GM10847 (cell line): ENCODE results near the gene MLLT10.

ENCODE experiments used
- POLR2A ChIP-seq: IDR thresholded peaks from 2 replicates; pipeline ENCODE4 v1.6.1; 2011; ENCODE audit not compliant: insufficient read length; ENCODE audit errors: extremely low read depth

The MLLT10 gene

GRCh38 chr10:21497177-21497807 is 36.7 kb upstream of the MLLT10 start:
- no peak for TF ChIP-seq POLR2A

GRCh38 chr10:21498377-21498776 is 35.7 kb upstream of the MLLT10 start:
- TF ChIP-seq POLR2A: no peak

GRCh38 chr10:21498986-21499385 is 35.0 kb upstream of the MLLT10 start:
- TF ChIP-seq POLR2A: no peak

- TF ChIP-seq POLR2A: no peak
These were observed 34.1 kb upstream of the MLLT10 start for GRCh38 chr10:21499701-21500577.

DNA sequence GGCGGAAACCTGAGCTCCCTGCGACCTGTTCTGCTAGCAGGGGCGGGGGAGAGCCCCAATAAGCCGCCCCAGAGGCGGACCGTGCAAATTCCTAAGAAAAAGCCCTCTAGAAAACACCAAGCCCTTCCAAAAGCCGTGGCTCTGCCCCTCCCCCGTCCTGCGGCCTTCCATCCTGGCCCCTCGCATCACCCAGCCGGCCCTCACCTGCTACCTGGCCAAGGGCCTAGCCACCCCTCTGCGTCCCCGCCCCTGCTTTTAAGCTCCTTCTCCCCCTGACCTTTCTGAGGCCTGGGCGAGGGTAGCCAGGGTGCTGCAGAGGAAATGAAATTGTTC is 33.5 kb upstream of the MLLT10 start:
- no peak for TF ChIP-seq POLR2A

DNA sequence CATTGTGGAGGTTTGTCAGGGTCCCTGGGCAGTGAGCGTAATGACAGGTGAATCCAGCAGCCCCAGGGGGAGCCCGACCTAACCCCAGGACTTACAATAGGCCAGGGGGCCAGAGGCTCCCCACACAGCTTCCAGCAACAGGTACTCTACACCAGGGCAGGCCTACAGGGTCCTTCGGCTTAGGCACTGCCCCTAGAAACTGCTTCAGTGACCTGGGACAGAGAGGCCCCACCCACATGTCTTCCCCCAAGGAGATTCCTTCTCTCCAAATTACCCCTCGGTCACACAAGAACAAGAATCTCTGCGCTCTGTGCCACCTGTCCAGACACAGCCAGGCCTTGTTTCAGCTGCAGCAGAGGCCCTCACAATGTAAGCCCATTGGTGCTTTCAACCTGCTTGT is 32.9 kb upstream of the MLLT10 start:
- TF ChIP-seq POLR2A: no peak

- TF ChIP-seq POLR2A: no peak
These were observed 32.2 kb upstream of the MLLT10 start for GRCh38 chr10:21501731-21502347.

DNA sequence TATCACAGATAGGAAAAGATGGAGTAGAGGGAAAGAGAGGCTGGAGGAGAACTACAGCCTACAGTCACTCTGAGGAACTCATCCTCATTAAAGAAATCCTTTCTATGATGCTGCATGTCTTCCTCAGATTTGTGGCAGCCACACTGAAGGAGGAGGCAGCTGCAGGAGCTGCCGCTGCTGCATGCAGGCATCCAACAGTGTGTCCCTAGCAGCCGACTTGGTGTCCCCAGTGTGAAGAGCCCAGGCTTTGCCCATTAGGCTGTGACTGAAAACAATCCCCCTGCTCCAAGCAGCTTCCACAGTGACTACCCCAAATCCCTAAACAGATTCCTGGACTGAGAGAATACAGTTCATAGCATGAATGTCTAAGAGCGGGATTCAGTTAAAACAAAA is 31.7 kb upstream of the MLLT10 start:
- TF ChIP-seq POLR2A: no peak

DNA sequence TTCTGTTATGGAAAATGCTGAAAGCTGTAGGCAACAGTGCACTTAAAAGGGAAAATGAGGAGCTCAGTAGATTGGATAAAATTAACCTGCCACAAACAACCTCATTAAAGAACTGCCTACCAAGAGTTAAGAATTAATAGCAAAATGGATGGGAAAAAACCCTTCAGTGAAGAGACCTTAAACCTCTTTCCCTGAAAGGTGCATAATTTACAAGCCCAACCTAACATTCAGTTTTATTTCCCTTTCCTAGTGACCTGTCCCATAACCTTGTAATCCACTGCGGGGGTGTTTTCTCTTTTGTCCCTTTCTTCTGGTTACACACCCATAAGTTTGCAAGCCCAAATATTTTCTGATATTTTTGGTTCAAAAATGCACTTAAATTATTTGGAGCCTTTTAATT is 30.5 kb upstream of the MLLT10 start:
- TF ChIP-seq POLR2A: no peak

- no peak for TF ChIP-seq POLR2A
These were observed 28.2 kb upstream of the MLLT10 start for GRCh38 chr10:21505711-21506278.

GRCh38 chr10:21506351-21506750 is 27.7 kb upstream of the MLLT10 start:
- TF ChIP-seq POLR2A: no peak

DNA sequence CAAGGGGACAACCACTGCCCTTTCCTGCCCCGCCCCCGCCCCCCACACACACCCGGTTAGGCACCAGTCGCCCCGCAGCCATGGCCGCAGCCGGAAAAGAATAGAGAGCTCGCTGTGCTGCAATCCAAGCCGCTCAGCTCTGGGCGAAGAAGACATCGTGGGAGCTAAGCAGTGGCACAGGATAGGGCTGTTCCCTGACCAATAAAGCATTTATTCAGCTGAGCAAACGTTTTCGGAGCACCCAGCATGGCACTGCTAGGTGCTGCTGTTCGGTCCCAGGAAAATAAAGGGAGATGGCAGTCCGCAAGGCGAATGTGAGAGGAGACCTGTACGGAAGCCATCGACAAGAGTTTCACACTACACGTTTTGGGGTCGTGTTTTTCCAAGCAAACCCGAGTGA is 26.9 kb upstream of the MLLT10 start:
- TF ChIP-seq POLR2A: no peak

- no peak for TF ChIP-seq POLR2A
These were observed 25.2 kb upstream of the MLLT10 start for GRCh38 chr10:21508706-21509331.

DNA sequence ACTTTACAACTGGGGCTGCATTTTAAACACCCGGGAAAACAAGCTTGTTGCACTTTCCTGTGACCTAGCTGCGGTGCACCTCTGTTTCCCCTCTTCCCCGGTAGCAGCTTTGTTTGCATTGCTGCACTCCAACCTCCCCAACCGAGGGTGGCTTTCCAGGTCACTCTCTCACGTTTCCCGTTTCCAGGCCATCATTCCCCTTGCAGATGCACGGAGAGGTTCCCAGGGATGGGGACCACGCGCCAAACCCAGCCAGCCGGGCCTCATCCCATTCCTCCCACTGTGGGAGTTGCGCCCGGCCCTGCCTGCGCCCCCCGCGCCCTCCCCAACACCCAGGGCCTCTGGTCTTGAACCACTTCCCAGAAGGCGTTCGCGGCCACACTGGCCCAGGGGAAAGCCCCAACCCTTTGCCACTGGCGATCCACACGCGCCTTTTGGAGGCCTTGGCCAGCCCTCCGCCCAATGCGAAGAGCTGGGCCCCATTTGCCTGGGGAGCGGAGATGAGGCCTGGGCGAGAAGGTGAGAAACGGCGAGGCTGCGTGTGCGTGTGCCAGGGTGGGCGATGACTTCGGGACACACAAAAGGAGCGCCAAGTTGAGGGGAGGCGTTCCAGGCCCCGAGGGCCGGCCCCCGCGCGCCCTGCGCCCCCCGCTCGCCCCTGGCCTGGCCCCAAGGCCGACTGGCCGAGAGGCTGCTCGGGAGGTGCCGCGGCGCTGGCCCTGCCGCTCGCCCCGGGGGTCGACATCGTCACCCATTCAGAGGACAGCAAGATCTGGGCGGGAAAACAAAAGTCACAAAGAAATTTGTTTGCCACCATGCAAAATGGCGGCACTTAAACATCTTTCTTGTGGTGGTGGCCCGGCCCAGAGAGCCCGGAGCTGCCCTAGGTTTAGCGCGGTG is 24.4 kb upstream of the MLLT10 start:
- TF ChIP-seq POLR2A: no peak
